Muscle layer of colon (tissue), 2 donors: ENCODE measurements around the gene LDLRAD3.

Experiments
- H3K27ac ChIP-seq: one replicate; pipeline ENCODE4 v1.7.0; 2013; ENCODE audit warnings: low read depth, mild to moderate bottlenecking, low read length, moderate library complexity
- H3K27me3 ChIP-seq, 2 donors: one replicate each; pipeline ENCODE4 v1.7.0; 2013; ENCODE audit warnings: low read length in 2 of 2, mild to moderate bottlenecking in 2 of 2; ENCODE audit not compliant: insufficient read depth in 2 of 2, control insufficient read depth in 1 of 2
- H3K36me3 ChIP-seq: one replicate; pipeline ENCODE4 v1.7.0; 2013; ENCODE audit warnings: mild to moderate bottlenecking, low read length; ENCODE audit not compliant: insufficient read depth
- H3K4me1 ChIP-seq: one replicate; pipeline ENCODE4 v1.7.0; 2013; ENCODE audit warnings: mild to moderate bottlenecking, low read length; ENCODE audit not compliant: insufficient read depth
- H3K4me3 ChIP-seq, 2 donors: one replicate each; pipeline ENCODE4 v1.7.0; 2013; ENCODE audit warnings: low read length in 2 of 2, low read depth in 1 of 2, mild to moderate bottlenecking in 1 of 2, moderate library complexity in 1 of 2
- H3K9ac ChIP-seq: one replicate; pipeline ENCODE4 v1.7.0; 2013; ENCODE audit warnings: low read length
- H3K9me3 ChIP-seq: one replicate; pipeline ENCODE4 v1.7.0; 2013; ENCODE audit warnings: mild to moderate bottlenecking, low read length
- donor health status: abdominal sarcoma.
- donor health status: Adenocarcinoma of cecum.

Gene LDLRAD3

GRCh38 chr11:36227044-36227443 is 283.2 kb downstream of the LDLRAD3 start:
- Histone ChIP-seq H3K4me1 (peaks cover 9% of the 10 kb centered on the region), H3K9ac (no peak overlapping the region), H3K9me3 (no peaks in the 10 kb centered on the region), H3K4me3 (no peak overlapping the region), H3K36me3 (no peaks in the 10 kb centered on the region), H3K27ac (no peak overlapping the region), H3K27me3 (no peaks in the 10 kb centered on the region)

- no peak overlapping the region for H3K9ac ChIP-seq
- no peaks in the 10 kb centered on the region for H3K9me3 ChIP-seq
Measured at GRCh38 chr11:36228689-36229088, 284.8 kb downstream of the LDLRAD3 start.

GRCh38 chr11:36229091-36229705 is 285.3 kb downstream of the LDLRAD3 start:
- H3K4me1 ChIP-seq = no peaks in the 10 kb centered on the region
- H3K27ac ChIP-seq = no peak overlapping the region

More at GRCh38 chr11:36228689-36229088, 284.8 kb downstream of the LDLRAD3 start:
- H3K27me3 ChIP-seq = no peaks in the 10 kb centered on the region
- no peaks in the 10 kb centered on the region for H3K36me3 ChIP-seq
- no peak overlapping the region for H3K27ac ChIP-seq
- H3K4me3 ChIP-seq = no peak overlapping the region
- H3K4me1 ChIP-seq = no peaks in the 10 kb centered on the region

GRCh38 chr11:36230779-36231699 is 287.2 kb downstream of the LDLRAD3 start:
- no peak overlapping the region for H3K4me3 ChIP-seq
- no peaks in the 10 kb centered on the region for H3K36me3 ChIP-seq
- H3K27me3 ChIP-seq = no peaks in the 10 kb centered on the region
- no peaks in the 10 kb centered on the region for H3K4me1 ChIP-seq
- no peak overlapping the region for H3K27ac ChIP-seq
- H3K9ac ChIP-seq = no peak overlapping the region
- no peaks in the 10 kb centered on the region for H3K9me3 ChIP-seq

More at GRCh38 chr11:36229091-36229705, 285.3 kb downstream of the LDLRAD3 start:
- no peak overlapping the region for H3K4me3 ChIP-seq
- no peaks in the 10 kb centered on the region for H3K9me3 ChIP-seq
- H3K36me3 ChIP-seq = no peaks in the 10 kb centered on the region
- H3K9ac ChIP-seq = no peak overlapping the region
- no peaks in the 10 kb centered on the region for H3K27me3 ChIP-seq

GRCh38 chr11:36233204-36233603 is 289.3 kb downstream of the LDLRAD3 start:
- Histone ChIP-seq H3K4me1 (no peaks in the 10 kb centered on the region), H3K27ac (no peak overlapping the region), H3K27me3 (no peaks in the 10 kb centered on the region), H3K4me3 (no peak overlapping the region), H3K9me3 (no peaks in the 10 kb centered on the region), H3K36me3 (no peaks in the 10 kb centered on the region), H3K9ac (no peak overlapping the region)

GRCh38 chr11:36234825-36235224 is 291.0 kb downstream of the LDLRAD3 start:
- no peak overlapping the region for H3K27ac ChIP-seq
- H3K36me3 ChIP-seq = no peaks in the 10 kb centered on the region
- H3K4me1 ChIP-seq = no peaks in the 10 kb centered on the region
- H3K9ac ChIP-seq = no peak overlapping the region
- H3K27me3 ChIP-seq = no peaks in the 10 kb centered on the region
- no peak overlapping the region for H3K4me3 ChIP-seq
- no peaks in the 10 kb centered on the region for H3K9me3 ChIP-seq

- Histone ChIP-seq H3K4me1 (no peaks in the 10 kb centered on the region), H3K27me3 (no peaks in the 10 kb centered on the region), H3K9ac (no peak overlapping the region), H3K4me3 (no peak overlapping the region), H3K9me3 (no peaks in the 10 kb centered on the region), H3K27ac (no peak overlapping the region), H3K36me3 (no peaks in the 10 kb centered on the region)
Measured at GRCh38 chr11:36235750-36236149, 291.9 kb downstream of the LDLRAD3 start.

GRCh38 chr11:36237391-36237790 is 293.5 kb downstream of the LDLRAD3 start:
- Histone ChIP-seq H3K4me3 (no peak overlapping the region), H3K27ac (no peak overlapping the region), H3K9ac (no peak overlapping the region), H3K36me3 (no peaks in the 10 kb centered on the region), H3K9me3 (no peaks in the 10 kb centered on the region), H3K27me3 (no peaks in the 10 kb centered on the region), H3K4me1 (no peaks in the 10 kb centered on the region)

GRCh38 chr11:36238036-36238631 is 294.3 kb downstream of the LDLRAD3 start:
- no peaks in the 10 kb centered on the region for H3K27me3 ChIP-seq
- no peaks in the 10 kb centered on the region for H3K36me3 ChIP-seq
- H3K4me1 ChIP-seq = no peaks in the 10 kb centered on the region
- H3K4me3 ChIP-seq = no peak overlapping the region
- no peaks in the 10 kb centered on the region for H3K9me3 ChIP-seq
- no peak overlapping the region for H3K27ac ChIP-seq
- H3K9ac ChIP-seq = no peak overlapping the region

GRCh38 chr11:36238881-36239280 is 295.0 kb downstream of the LDLRAD3 start:
- no peak overlapping the region for H3K4me3 ChIP-seq
- H3K4me1 ChIP-seq = no peaks in the 10 kb centered on the region
- no peak overlapping the region for H3K27ac ChIP-seq
- no peaks in the 10 kb centered on the region for H3K9me3 ChIP-seq
- H3K36me3 ChIP-seq = no peaks in the 10 kb centered on the region
- H3K9ac ChIP-seq = no peak overlapping the region
- H3K27me3 ChIP-seq = no peaks in the 10 kb centered on the region

GRCh38 chr11:36239636-36240035 is 295.8 kb downstream of the LDLRAD3 start:
- Histone ChIP-seq H3K27me3 (no peaks in the 10 kb centered on the region), H3K4me3 (no peak overlapping the region), H3K36me3 (no peaks in the 10 kb centered on the region), H3K4me1 (no peaks in the 10 kb centered on the region), H3K9me3 (no peaks in the 10 kb centered on the region), H3K27ac (no peak overlapping the region), H3K9ac (no peak overlapping the region)
